HFFc6 (cell line): ENCODE data around the gene COL23A1. TPM values are rescaled to one million over a fixed set of nuclear protein-coding genes. Genes with fewer than 3 reads are reported as not detected.

ENCODE experiments used
- DNase-seq: peaks from one replicate; pipeline ENCODE4 v3.0.0-alpha.2; 2018
- H3K27ac Mint-ChIP-seq: 2 replicates; pipeline ENCODE4 v1.8.0; 2020; ENCODE audit warnings: mild to moderate bottlenecking, mixed read lengths
- H3K27me3 Mint-ChIP-seq: 2 replicates; pipeline ENCODE4 v1.8.0; 2021; ENCODE audit warnings: mild to moderate bottlenecking, moderate library complexity, mixed read lengths; ENCODE audit not compliant: insufficient read depth
- H3K36me3 Mint-ChIP-seq: 2 replicates; pipeline ENCODE4 v1.8.0; 2021; ENCODE audit warnings: low read depth, mixed read lengths
- H3K4me1 Mint-ChIP-seq: 2 replicates; pipeline ENCODE4 v1.8.0; 2020; ENCODE audit warnings: low read depth, mixed read lengths
- H3K4me3 Mint-ChIP-seq: 2 replicates; pipeline ENCODE4 v1.8.0; 2020; ENCODE audit warnings: mild to moderate bottlenecking, moderate library complexity, mixed read lengths
- H3K9me3 Mint-ChIP-seq: 2 replicates; pipeline ENCODE4 v1.8.0; 2020; ENCODE audit warnings: mild to moderate bottlenecking, mixed read lengths
- CTCF ChIP-seq: fragments of 200-600 bp; sonication (generic); IDR thresholded peaks from 2 replicates; pipeline ENCODE4 v1.5.0; 2021; ENCODE audit warnings: antibody characterized with exemption, mild to moderate bottlenecking
- total RNA-seq, 6 experiments: library from RNA; stranded (reverse); fragmentation: NEBNext Ultra II Directional; extraction: Animal tissue kit (Norgen Biotek cat#: 25700); gene quantifications; 2 replicates in 1 of 6; 3 replicates in 5 of 6; pipeline ENCODE4 v1.2.3, GENCODE V29; 2021

Gene COL23A1
- total RNA-seq, 6 experiments from 2014 or later = not detected

GRCh38 chr5:178332210-178332641, 258.0 kb downstream of the COL23A1 start:
- H3K9me3 Mint-ChIP-seq = peaks cover 44% of the 10 kb centered on the region
- H3K27me3 Mint-ChIP-seq = peaks cover 2% of the 10 kb centered on the region; the same call in 1 of the 2 replicates
- no peaks in the 10 kb centered on the region for H3K36me3 Mint-ChIP-seq
- H3K27ac Mint-ChIP-seq = no peak overlapping the region
- no peak for TF ChIP-seq CTCF
- H3K4me1 Mint-ChIP-seq = no peaks in the 10 kb centered on the region
- no peak for DNase-seq
- no peak overlapping the region for H3K4me3 Mint-ChIP-seq

- Mint-ChIP-seq H3K27ac (no peak overlapping the region), H3K36me3 (no peaks in the 10 kb centered on the region), H3K27me3 (peaks cover 2% of the 10 kb centered on the region; the same call in 1 of the 2 replicates), H3K4me1 (no peaks in the 10 kb centered on the region), H3K9me3 (peaks cover 47% of the 10 kb centered on the region), H3K4me3 (no peak overlapping the region)
- TF ChIP-seq CTCF = no peak
- no peak for DNase-seq
These were observed 258.6 kb downstream of the COL23A1 start for GRCh38 chr5:178331491-178331996.

- H3K27me3 Mint-ChIP-seq = peaks cover 2% of the 10 kb centered on the region; the same call in 1 of the 2 replicates
- H3K9me3 Mint-ChIP-seq = peaks cover 47% of the 10 kb centered on the region
- DNase-seq = no peak
- H3K4me3 Mint-ChIP-seq = no peak overlapping the region
- no peaks in the 10 kb centered on the region for H3K4me1 Mint-ChIP-seq
- TF ChIP-seq CTCF = no peak
- no peak overlapping the region for H3K27ac Mint-ChIP-seq
- no peaks in the 10 kb centered on the region for H3K36me3 Mint-ChIP-seq
These were observed 259.3 kb downstream of the COL23A1 start for GRCh38 chr5:178330791-178331404.

- no peak overlapping the region for H3K4me3 Mint-ChIP-seq
- DNase-seq = no peak
- H3K27ac Mint-ChIP-seq = no peak overlapping the region
- TF ChIP-seq CTCF = no peak
- peaks cover 57% of the 10 kb centered on the region for H3K9me3 Mint-ChIP-seq
- peaks cover 5% of the 10 kb centered on the region; the same call in 1 of the 2 replicates for H3K27me3 Mint-ChIP-seq
- H3K36me3 Mint-ChIP-seq = no peaks in the 10 kb centered on the region; the same call in 1 of the 2 replicates
- H3K4me1 Mint-ChIP-seq = no peaks in the 10 kb centered on the region
These were observed 261.1 kb downstream of the COL23A1 start for GRCh38 chr5:178328826-178329730.

GRCh38 chr5:178327931-178328711, 262.1 kb downstream of the COL23A1 start:
- no peak for TF ChIP-seq CTCF
- Mint-ChIP-seq H3K27ac (no peak overlapping the region), H3K4me1 (no peaks in the 10 kb centered on the region), H3K9me3 (peaks cover 52% of the 10 kb centered on the region), H3K4me3 (no peak overlapping the region), H3K27me3 (peaks cover 5% of the 10 kb centered on the region), H3K36me3 (no peaks in the 10 kb centered on the region; the same call in 1 of the 2 replicates)
- DNase-seq = no peak
